NCI-H2107 treated with DMSO at 0.1 percent for 48 hours (cell line): ENCODE data around the gene AQP1.
A peak's percentile ranks its signal among the peaks of the same experiment; 100 is the strongest.

ENCODE experiments used
- DNase-seq: peaks from one replicate; lab custom pipeline; 2025; ENCODE audit not compliant: unreplicated experiment; lab: John Stamatoyannopoulos, UW

The AQP1 gene

GRCh38 chr7:30933124-30933974 lies 21.7 kb downstream of the AQP1 start:
- DNase-seq: peak; percentile 11

GRCh38 chr7:30934225-30934624 lies 22.6 kb downstream of the AQP1 start:
- DNase-seq: no peak

GRCh38 chr7:30934732-30935568 lies 23.3 kb downstream of the AQP1 start:
- no peak for DNase-seq

DNA sequence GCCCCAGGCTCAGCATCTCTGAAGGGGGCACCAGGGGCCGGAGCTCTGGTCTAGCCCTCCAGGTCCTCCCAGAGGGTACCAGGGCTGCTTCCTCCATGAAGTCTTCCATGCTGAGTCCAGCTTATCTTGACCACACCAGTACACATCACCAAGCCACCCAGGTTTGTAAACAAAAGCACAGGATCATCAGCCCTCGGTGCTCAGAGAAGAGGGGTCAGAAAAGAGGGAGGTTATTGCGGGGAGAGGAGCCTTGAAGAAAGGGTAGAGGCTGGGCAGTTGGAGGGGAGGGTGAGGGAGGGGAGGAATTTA lies 23.9 kb downstream of the AQP1 start:
- DNase-seq: no peak

DNA sequence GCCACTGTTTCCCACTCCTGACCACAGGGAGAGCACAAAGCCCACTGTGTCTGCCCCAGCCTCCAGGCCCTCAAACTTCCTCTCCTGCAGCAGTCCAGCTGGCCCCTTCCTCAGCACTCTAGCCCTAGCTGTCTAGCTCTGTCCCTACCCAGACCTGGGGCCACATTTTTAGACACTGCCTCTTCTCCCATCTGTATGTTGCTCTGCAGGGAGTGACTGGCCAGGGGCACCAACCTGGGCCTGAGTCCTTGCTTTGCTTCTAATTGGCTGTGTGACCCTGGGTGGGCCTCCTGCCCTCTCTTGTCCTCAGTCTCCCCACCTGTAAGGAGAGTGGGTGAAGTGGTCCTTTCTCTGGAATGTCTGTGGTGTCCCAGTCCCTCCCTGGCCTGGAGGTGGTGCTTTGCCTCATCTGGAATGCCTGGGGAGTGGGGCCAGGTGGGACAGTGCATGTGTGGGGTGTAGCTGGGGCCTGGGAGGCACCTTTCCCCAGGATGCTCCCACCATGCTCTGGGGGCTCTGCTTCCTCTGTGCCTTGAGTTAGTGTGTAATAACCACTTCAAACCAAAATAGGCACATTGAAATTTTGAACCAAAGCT lies 25.1 kb downstream of the AQP1 start:
- DNase-seq: no peak

GRCh38 chr7:30937416-30937815 lies 25.8 kb downstream of the AQP1 start:
- no peak for DNase-seq

- peak; percentile 69 for DNase-seq
Measured at GRCh38 chr7:30938435-30939316, 27.0 kb downstream of the AQP1 start.

- no peak for DNase-seq
Measured at GRCh38 chr7:30941582-30942323, 30.1 kb downstream of the AQP1 start.

- no peak for DNase-seq
Measured at GRCh38 chr7:30950197-30950596, 38.5 kb downstream of the AQP1 start.

DNA sequence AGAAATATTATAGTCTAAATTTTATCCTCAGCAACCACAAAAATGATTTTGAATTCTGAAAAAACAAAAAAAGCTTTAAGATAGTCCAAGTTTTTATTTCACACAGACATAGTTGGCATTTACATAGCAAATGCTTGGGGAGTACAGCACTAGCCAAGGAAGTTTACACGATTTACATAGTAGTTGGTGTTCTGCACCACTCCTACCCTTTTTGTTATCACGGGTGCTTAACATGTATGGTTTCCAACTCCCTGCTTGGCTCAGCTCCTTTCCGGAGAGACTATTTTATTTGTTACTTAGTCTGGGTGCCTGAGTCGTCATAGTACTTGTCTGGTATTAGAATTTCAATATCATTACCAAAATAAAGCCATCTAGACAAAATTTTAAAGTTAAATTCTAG lies 43.3 kb downstream of the AQP1 start:
- DNase-seq: no peak

GRCh38 chr7:30956704-30957103 lies 45.1 kb downstream of the AQP1 start:
- DNase-seq: no peak

DNA sequence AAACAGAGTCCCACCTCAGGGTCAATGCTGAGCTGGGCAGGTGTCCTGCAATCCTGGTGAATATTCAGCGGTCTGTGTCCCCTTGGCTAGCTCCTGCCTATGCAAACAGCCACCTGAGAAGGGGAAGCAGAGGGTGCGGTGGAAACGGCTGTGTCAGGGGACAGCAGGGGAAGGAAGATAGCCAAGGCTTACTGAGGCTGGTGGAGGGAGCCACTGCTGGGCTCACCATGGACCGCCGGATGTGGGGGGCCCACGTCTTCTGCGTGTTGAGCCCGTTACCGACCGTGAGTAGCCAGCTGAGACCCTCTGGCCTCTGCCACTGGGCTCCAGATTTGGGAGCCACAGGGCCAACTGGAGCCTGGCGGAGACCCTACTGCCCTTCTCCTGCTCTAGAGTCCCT lies 52.2 kb downstream of the AQP1 start, which contains the start of gene GHRHR:
GHRHR (plus strand) TSS at position 112 of the 400 bp plus-strand sequence; CDS start at position 228, 116 bp downstream.
- no peak for DNase-seq

- no peak for DNase-seq
Measured at GRCh38 chr7:30965372-30965771, 53.7 kb downstream of the AQP1 start.

- no peak for DNase-seq
Measured at GRCh38 chr7:30965883-30966282, 54.2 kb downstream of the AQP1 start.

DNA sequence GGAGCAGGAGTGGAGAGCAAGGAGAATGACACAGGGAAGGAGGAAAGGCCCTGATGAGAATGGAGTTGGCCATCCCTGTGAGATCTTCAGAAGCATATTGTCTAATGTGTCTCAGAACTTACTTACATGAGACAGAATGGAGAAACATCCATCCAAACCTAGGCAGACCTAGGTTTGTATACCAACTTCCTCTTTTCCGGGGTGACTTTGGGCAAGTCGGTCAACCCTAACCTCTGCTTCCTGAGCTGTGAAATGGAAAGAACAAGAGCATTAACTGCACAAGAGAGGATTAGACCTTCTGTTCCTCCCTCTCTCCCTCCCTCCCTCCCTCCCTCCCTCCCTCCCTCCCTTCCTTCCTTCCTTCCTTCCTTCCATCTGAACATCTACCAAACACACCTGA lies 56.6 kb downstream of the AQP1 start:
- no peak for DNase-seq

GRCh38 chr7:30968747-30969603 lies 57.3 kb downstream of the AQP1 start:
- no peak for DNase-seq

- DNase-seq: no peak
Measured at GRCh38 chr7:30969604-30969970, 57.9 kb downstream of the AQP1 start.

GRCh38 chr7:30970074-30970473 lies 58.4 kb downstream of the AQP1 start:
- no peak for DNase-seq

- peak; percentile 95 for DNase-seq
Measured at GRCh38 chr7:30970594-30971094, 59.0 kb downstream of the AQP1 start.
